ENCODE data around the gene ELFN2.

Gene ELFN2

GRCh38 chr22:37455896-37456295 lies 28.6 kb upstream of the ELFN2 start:
- no peak overlapping the region for H3K4me3 ChIP-seq (ENCODE audit: low read length, poor library complexity, severe bottlenecking)
- H3F3A ChIP-seq (ENCODE audit: low read depth), result no peaks in the 10 kb centered on the region
- H3K4me2 ChIP-seq (ENCODE audit: low read depth, low read length, poor library complexity, severe bottlenecking), result no peak overlapping the region
- no peak overlapping the region for H2AFZ ChIP-seq (ENCODE audit: low read length)
- no peaks in the 10 kb centered on the region for H3K9me3 ChIP-seq (ENCODE audit: insufficient read depth, low read depth, low read length)
- no peaks in the 10 kb centered on the region for H3K79me2 ChIP-seq (ENCODE audit: insufficient read depth, low read length)
- H3K9ac ChIP-seq (ENCODE audit: low read depth, low read length, poor library complexity, severe bottlenecking), result no peak overlapping the region
- no peaks in the 10 kb centered on the region for H4K20me1 ChIP-seq (ENCODE audit: insufficient read depth, low read length, poor library complexity, severe bottlenecking)
- no peaks in the 10 kb centered on the region for H3K9me2 ChIP-seq (replicated peaks; ENCODE audit: low read depth, low read length)
- H3K27me3 ChIP-seq (ENCODE audit: insufficient read depth, low read length, poor library complexity, severe bottlenecking), result no peaks in the 10 kb centered on the region
- H3K36me3 ChIP-seq (ENCODE audit: insufficient read depth, low read length), result no peaks in the 10 kb centered on the region
- TF ChIP-seq CTCF (conservative IDR thresholded peaks at IDR 0.05; ENCODE audit: low read length) (no peak), EZH2phosphoT487 (IDR thresholded peaks at IDR 0.05; ENCODE audit: borderline replicate concordance) (no peak)
- H3K4me1 ChIP-seq (ENCODE audit: insufficient read depth, low read length, poor library complexity, severe bottlenecking), result no peaks in the 10 kb centered on the region

- H3K9ac ChIP-seq (ENCODE audit: low read depth, low read length, poor library complexity, severe bottlenecking), result no peak overlapping the region
- H4K20me1 ChIP-seq (ENCODE audit: insufficient read depth, low read length, poor library complexity, severe bottlenecking), result no peaks in the 10 kb centered on the region
- TF ChIP-seq EZH2phosphoT487 (IDR thresholded peaks at IDR 0.05; ENCODE audit: borderline replicate concordance) (no peak), CTCF (conservative IDR thresholded peaks at IDR 0.05; ENCODE audit: low read length) (no peak)
- no peak overlapping the region for H3K4me2 ChIP-seq (ENCODE audit: low read depth, low read length, poor library complexity, severe bottlenecking)
- no peaks in the 10 kb centered on the region for H3F3A ChIP-seq (ENCODE audit: low read depth)
- H3K27me3 ChIP-seq (ENCODE audit: insufficient read depth, low read length, poor library complexity, severe bottlenecking), result no peaks in the 10 kb centered on the region
- no peak overlapping the region for H2AFZ ChIP-seq (ENCODE audit: low read length)
- H3K4me3 ChIP-seq (ENCODE audit: low read length, poor library complexity, severe bottlenecking), result no peak overlapping the region
- H3K4me1 ChIP-seq (ENCODE audit: insufficient read depth, low read length, poor library complexity, severe bottlenecking), result no peaks in the 10 kb centered on the region
- no peaks in the 10 kb centered on the region for H3K9me3 ChIP-seq (ENCODE audit: insufficient read depth, low read depth, low read length)
- no peaks in the 10 kb centered on the region for H3K79me2 ChIP-seq (ENCODE audit: insufficient read depth, low read length)
- H3K36me3 ChIP-seq (ENCODE audit: insufficient read depth, low read length), result no peaks in the 10 kb centered on the region
- H3K9me2 ChIP-seq (replicated peaks; ENCODE audit: low read depth, low read length), result no peaks in the 10 kb centered on the region
Observed at GRCh38 chr22:37454857-37455686, 27.8 kb upstream of the ELFN2 start.

DNA sequence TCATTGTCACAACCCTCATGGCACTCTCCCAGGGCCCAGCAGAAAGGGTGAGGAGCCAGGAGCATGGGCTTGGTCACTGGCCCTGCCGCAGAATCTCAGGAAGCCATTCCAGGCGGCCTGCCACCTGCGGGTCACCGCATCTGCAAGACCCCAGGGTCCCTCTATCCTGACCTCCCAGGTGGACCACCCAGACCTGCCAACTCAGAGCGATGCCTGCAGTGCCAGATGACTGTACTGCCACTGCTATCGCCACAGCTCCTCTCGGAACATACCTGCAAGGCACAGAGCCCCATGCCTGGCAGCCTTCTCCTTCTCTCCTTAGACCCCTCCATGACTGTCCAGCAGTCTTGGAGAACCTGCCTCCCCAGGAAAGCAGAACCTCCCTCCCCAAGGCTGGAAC lies 26.4 kb upstream of the ELFN2 start:
- Histone ChIP-seq H3F3A (ENCODE audit: low read depth) (no peaks in the 10 kb centered on the region), H3K9me3 (ENCODE audit: insufficient read depth, low read depth, low read length) (no peaks in the 10 kb centered on the region), H3K4me3 (ENCODE audit: low read length, poor library complexity, severe bottlenecking) (no peak overlapping the region), H3K79me2 (ENCODE audit: insufficient read depth, low read length) (no peaks in the 10 kb centered on the region), H3K4me2 (ENCODE audit: low read depth, low read length, poor library complexity, severe bottlenecking) (no peak overlapping the region), H4K20me1 (ENCODE audit: insufficient read depth, low read length, poor library complexity, severe bottlenecking) (no peaks in the 10 kb centered on the region), H3K9me2 (replicated peaks; ENCODE audit: low read depth, low read length) (no peaks in the 10 kb centered on the region), H3K36me3 (ENCODE audit: insufficient read depth, low read length) (no peaks in the 10 kb centered on the region), H2AFZ (ENCODE audit: low read length) (no peak overlapping the region), H3K4me1 (ENCODE audit: insufficient read depth, low read length, poor library complexity, severe bottlenecking) (no peaks in the 10 kb centered on the region), H3K27me3 (ENCODE audit: insufficient read depth, low read length, poor library complexity, severe bottlenecking) (no peaks in the 10 kb centered on the region), H3K9ac (ENCODE audit: low read depth, low read length, poor library complexity, severe bottlenecking) (no peak overlapping the region)
- TF ChIP-seq EZH2phosphoT487 (IDR thresholded peaks at IDR 0.05; ENCODE audit: borderline replicate concordance), result no peak
- no peak for TF ChIP-seq CTCF (conservative IDR thresholded peaks at IDR 0.05; ENCODE audit: low read length)

All from Loucy (cell line).